ENCODE results near the gene VAMP1. TPM values are rescaled to one million over a fixed set of nuclear protein-coding genes. Genes with fewer than 3 reads are reported as not detected.

Gene VAMP1
- total RNA-seq, 1 donor from 2014 or later = 5.3 TPM

DNA sequence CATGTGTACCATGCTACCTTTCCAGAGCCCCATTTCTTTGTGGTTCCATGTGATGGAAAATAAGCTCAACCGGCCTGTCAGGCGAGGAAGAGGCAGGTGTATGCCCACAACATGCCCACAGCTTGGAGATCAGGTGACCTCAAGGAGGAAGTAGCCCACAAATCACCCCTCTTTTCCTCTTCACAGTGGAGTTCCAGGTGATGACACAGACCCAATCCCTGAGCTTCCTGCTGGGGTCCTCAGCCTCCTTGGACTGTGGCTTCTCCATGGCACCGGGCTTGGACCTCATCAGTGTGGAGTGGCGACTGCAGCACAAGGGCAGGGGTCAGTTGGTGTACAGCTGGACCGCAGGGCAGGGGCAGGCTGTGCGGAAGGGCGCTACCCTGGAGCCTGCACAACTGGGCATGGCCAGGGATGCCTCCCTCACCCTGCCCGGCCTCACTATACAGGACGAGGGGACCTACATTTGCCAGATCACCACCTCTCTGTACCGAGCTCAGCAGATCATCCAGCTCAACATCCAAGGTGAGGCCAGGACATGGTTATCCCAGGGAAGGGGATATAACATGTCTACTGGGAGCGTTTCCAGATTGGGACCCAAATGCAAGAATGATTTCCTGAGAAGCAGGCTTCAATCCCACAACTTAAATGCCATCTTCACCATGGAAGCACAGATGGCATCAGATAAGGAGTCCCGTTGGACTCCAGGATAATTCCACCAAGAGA is 13.1 kb downstream of the VAMP1 start:
- TF ChIP-seq, protein P1, sequence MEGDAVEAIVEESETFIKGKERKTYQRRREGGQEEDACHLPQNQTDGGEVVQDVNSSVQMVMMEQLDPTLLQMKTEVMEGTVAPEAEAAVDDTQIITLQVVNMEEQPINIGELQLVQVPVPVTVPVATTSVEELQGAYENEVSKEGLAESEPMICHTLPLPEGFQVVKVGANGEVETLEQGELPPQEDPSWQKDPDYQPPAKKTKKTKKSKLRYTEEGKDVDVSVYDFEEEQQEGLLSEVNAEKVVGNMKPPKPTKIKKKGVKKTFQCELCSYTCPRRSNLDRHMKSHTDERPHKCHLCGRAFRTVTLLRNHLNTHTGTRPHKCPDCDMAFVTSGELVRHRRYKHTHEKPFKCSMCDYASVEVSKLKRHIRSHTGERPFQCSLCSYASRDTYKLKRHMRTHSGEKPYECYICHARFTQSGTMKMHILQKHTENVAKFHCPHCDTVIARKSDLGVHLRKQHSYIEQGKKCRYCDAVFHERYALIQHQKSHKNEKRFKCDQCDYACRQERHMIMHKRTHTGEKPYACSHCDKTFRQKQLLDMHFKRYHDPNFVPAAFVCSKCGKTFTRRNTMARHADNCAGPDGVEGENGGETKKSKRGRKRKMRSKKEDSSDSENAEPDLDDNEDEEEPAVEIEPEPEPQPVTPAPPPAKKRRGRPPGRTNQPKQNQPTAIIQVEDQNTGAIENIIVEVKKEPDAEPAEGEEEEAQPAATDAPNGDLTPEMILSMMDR (IDR thresholded peaks at IDR 0.05) = no peak
- H3K27ac Mint-ChIP-seq (ENCODE audit: unreplicated experiment) = no peak overlapping the region
- H3K9me3 Mint-ChIP-seq (ENCODE audit: low read depth) = no peaks in the 10 kb centered on the region
- H3K4me1 Mint-ChIP-seq (ENCODE audit: low read depth) = peaks cover 5% of the 10 kb centered on the region
- H3K4me3 Mint-ChIP-seq (ENCODE audit: unreplicated experiment) = no peak overlapping the region
- H3K27me3 Mint-ChIP-seq (ENCODE audit: low read depth) = no peaks in the 10 kb centered on the region
- DNase-seq (ENCODE audit: low spot score) = no peak
- peaks cover 27% of the 10 kb centered on the region for H3K36me3 Mint-ChIP-seq (ENCODE audit: low read depth)

DNA sequence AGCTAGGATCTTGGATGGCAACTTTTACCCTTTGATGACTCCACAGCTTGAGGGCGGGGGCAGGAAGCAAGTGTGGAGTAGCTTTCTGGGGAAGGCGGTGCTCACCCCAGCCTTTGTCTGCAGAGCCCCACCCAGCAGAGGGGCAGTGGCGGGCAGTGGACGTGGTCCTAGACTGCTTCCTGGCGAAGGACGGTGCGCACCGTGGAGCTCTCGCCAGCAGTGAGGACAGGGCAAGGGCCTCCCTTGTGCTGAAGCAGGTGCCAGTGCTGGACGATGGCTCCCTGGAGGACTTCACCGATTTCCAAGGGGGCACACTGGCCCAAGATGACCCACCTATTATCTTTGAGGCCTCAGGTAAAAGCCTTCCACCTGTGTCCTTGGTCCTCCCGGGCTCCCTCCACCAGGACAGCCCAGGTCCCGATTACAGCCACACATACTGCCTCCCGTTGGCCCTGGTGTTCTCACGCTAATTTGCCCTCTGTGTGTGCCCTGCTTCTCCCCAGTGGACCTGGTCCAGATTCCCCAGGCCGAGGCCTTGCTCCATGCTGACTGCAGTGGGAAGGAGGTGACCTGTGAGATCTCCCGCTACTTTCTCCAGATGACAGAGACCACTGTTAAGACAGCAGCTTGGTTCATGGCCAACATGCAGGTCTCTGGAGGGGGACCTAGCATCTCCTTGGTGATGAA is 17.4 kb downstream of the VAMP1 start:
- TF ChIP-seq, protein P1 (IDR thresholded peaks at IDR 0.05) = no peak
- no peak overlapping the region for H3K27ac Mint-ChIP-seq (ENCODE audit: unreplicated experiment)
- no peak overlapping the region for H3K4me3 Mint-ChIP-seq (ENCODE audit: unreplicated experiment)
- peaks cover 29% of the 10 kb centered on the region for H3K4me1 Mint-ChIP-seq (ENCODE audit: low read depth)
- H3K9me3 Mint-ChIP-seq (ENCODE audit: low read depth) = no peaks in the 10 kb centered on the region
- peaks cover 7% of the 10 kb centered on the region for H3K36me3 Mint-ChIP-seq (ENCODE audit: low read depth)
- no peak for DNase-seq (ENCODE audit: low spot score)
- H3K27me3 Mint-ChIP-seq (ENCODE audit: low read depth) = no peaks in the 10 kb centered on the region

DNA sequence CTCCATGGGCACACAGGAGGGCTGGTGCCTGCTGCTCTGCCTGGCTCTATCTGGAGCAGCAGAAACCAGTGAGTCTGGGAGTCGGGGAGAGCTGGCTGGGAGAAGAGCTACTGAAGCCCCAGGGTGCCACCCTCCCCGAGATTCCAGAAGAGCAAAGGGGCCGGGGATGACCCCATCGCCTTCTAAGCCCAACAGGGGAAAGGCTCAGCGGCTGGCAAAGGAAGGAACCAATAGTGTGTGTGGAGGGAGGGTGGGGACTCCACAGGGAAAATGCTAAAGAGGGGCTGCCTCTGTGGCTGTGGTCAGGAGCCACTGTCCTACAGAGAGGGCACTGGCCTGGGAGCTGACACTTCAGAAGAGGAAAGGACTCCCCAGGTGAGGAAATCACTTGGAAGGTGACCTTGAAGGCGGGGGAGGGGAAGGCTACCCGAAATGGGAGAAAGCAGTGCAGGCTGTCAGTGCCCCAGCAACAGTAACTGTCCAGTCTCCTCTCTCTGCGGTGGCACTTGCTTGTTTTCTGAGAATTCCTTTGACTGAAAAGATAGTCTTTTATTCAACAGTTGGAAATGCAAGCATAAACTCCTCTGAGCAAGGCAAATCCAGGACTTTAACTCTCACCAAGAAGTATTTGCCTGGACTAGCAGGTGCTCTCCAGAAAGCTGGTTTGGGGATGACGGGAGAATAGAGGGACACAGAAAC is 18.1 kb downstream of the VAMP1 start:
- Mint-ChIP-seq H3K9me3 (ENCODE audit: low read depth) (no peaks in the 10 kb centered on the region), H3K4me1 (ENCODE audit: low read depth) (peaks cover 29% of the 10 kb centered on the region), H3K36me3 (ENCODE audit: low read depth) (peaks cover 9% of the 10 kb centered on the region), H3K4me3 (ENCODE audit: unreplicated experiment) (peak overlapping the region; percentile 78), H3K27ac (ENCODE audit: unreplicated experiment) (peak overlapping the region; percentile 94), H3K27me3 (ENCODE audit: low read depth) (no peaks in the 10 kb centered on the region)
- TF ChIP-seq, protein P1 (IDR thresholded peaks at IDR 0.05) = no peak
- no peak for DNase-seq (ENCODE audit: low spot score)

DNA sequence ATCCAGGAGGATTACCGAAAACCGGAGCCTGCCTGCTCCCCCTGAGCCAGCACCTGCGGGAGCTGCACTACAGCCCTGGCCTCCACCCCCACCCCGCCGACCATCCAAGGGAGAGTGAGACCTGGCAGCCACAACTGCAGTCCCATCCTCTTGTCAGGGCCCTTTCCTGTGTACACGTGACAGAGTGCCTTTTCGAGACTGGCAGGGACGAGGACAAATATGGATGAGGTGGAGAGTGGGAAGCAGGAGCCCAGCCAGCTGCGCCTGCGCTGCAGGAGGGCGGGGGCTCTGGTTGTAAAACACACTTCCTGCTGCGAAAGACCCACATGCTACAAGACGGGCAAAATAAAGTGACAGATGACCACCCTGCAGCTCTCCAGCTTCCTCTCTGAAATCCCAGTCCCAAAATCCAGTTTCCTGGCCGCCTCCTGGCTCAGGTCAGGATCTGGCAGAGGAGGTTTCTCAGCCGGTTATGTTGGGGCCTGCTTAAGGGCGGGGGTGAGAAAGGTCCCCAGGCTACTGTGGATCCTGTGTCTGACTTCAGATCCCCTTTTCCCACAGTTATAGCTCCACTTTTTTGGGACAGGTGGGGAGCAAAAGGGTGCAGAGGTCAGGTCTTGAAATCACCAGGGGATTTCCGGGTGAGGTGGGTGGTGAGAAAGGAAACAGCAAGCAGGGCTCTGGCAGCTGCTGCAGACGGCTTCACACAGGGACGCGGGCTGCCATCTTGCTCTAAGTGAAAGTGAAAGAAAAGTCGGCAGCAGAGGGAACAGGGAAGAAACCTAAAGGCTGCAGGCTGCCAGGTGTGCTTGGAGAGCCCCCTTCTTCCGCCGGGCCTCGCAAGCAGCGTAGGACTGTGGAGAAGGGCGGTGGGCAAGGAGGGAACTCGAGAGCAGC is 18.9 kb downstream of the VAMP1 start, which contains the start of gene TAPBPL:
Gene TAPBPL, plus strand, starts transcription at position 695 of the 897 bp plus-strand sequence. CDS start 207 bp downstream, outside the sequence.
- peak within 1 kb of the TSS; percentile 78 for H3K4me3 Mint-ChIP-seq (ENCODE audit: unreplicated experiment)
- peak within 1 kb of the TSS; percentile 94 for H3K27ac Mint-ChIP-seq (ENCODE audit: unreplicated experiment)
- TF ChIP-seq, protein P1 (IDR thresholded peaks at IDR 0.05) = no peak
- H3K9me3 Mint-ChIP-seq (ENCODE audit: low read depth) = no peaks in the 10 kb centered on the region
- peaks cover 29% of the 10 kb centered on the region for H3K4me1 Mint-ChIP-seq (ENCODE audit: low read depth)
- no peak for DNase-seq (ENCODE audit: low spot score)
- H3K27me3 Mint-ChIP-seq (ENCODE audit: low read depth) = no peaks in the 10 kb centered on the region
- H3K36me3 Mint-ChIP-seq (ENCODE audit: low read depth) = peaks cover 6% of the 10 kb centered on the region
